Esophagus squamous epithelium (tissue), 5 donors: ENCODE results near the gene TULP4. TPM values are rescaled to one million over a fixed set of nuclear protein-coding genes. Genes with fewer than 3 reads are reported as not detected.

Experiments
- DNase-seq: peaks from one replicate; lab custom pipeline; 2025; lab: John Stamatoyannopoulos, UW
- H3K27ac ChIP-seq, 4 donors: fragments of 200-600 bp; sonication (generic); one replicate each; pipeline ENCODE4 v1.5.1; 2016 to 2019; ENCODE audit warnings: mild to moderate bottlenecking in 1 of 4
- H3K27me3 ChIP-seq, 4 donors: fragments of 200-600 bp; sonication (generic); 1 replicate in 3 of 4; 2 replicates in 1 of 4; pipeline versions ENCODE4 v1.5.1 to v1.6.0; 2017 to 2021; ENCODE audit warnings: antibody characterized with exemption in 1 of 4
- H3K36me3 ChIP-seq, 3 donors: fragments of 200-600 bp; sonication (generic); one replicate each; pipeline ENCODE4 v1.5.1; 2016 to 2019
- H3K4me1 ChIP-seq, 3 donors: fragments of 200-600 bp; sonication (generic); one replicate each; pipeline ENCODE4 v1.5.1; 2017 to 2019
- H3K4me3 ChIP-seq, 4 donors: fragments of 200-600 bp; sonication (generic); 1 replicate in 3 of 4; 2 replicates in 1 of 4; pipeline ENCODE4 v1.5.1; 2016 to 2019; ENCODE audit warnings: mild to moderate bottlenecking in 2 of 4, moderate library complexity in 1 of 4
- H3K9me3 ChIP-seq, 3 donors: fragments of 200-600 bp; sonication (generic); one replicate each; pipeline ENCODE4 v1.5.1; 2016 to 2019
- POLR2A ChIP-seq, 4 donors: fragments of 450-650 bp; IDR thresholded peaks; one replicate each; pipeline ENCODE4 v1.6.1; 2017; ENCODE audit warnings: antibody characterized with exemption in 4 of 4, mild to moderate bottlenecking in 4 of 4, moderate library complexity in 3 of 4
- WGBS, 2 donors: methylation state at CpG; one replicate each; pipeline ENCODE4 v1.1.5; 2018; 5-methylcytosine and 5-hydroxymethylcytosine counted together
- intact Hi-C: fragments of 100-400 bp; cut with DNase I; formaldehyde crosslinking; loops from one replicate; pipeline ENCODE4 v1.15.0; 2022
- total RNA-seq, 4 donors: library from RNA; depleted of rRNA; stranded (reverse); fragments of >200 nt; gene quantifications; one replicate each; pipeline ENCODE4 v1.1.0, GENCODE V29; 2016
- TF ChIP-seq, protein P1 (sequence below), 6 experiments: fragments of 450-650 bp in 4 of 6; fragments of 200-600 bp in 2 of 6; sonication (generic) in 2 of 6; IDR thresholded peaks; one replicate each; pipeline ENCODE4 v1.5.1; 2016 to 2019; ENCODE audit warnings: antibody characterized with exemption in 6 of 6, mild to moderate bottlenecking in 4 of 6, moderate library complexity in 4 of 6
- donor health status: DM: yes; HTN: yes; CAD: no.

TULP4 gene
- total RNA-seq, 4 donors from 2014 or later, result 50.9 to 104 (median 59.2) TPM

DNA sequence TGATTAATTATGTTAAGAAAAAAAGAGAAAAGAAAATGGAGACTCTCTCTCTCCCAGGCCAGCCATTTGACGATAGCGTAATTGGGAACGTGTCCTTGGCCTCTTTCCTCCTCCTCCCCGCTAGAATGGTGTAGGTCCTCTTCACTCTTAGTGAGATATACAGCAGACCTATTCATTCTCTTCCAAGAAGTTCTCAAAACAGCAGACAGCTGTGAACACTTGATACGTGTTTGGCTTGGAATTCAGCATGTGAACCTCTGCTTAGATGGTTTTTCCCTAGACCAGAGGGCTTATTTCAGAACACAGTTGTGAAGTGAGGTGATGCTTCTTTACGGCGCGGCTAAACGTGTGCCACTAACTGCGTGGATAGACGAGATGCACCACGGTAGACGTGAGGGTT is 32.6 kb upstream of the TULP4 start:
- TF ChIP-seq POLR2A (IDR thresholded peaks at IDR 0.05), result no peak
- Histone ChIP-seq H3K4me1 (peaks cover 0 to 15% (median 10%) of the 10 kb centered on the region in 3 donors), H3K27me3 (no peaks in the 10 kb centered on the region), H3K36me3 (peaks cover 0 to 6% (median 0%) of the 10 kb centered on the region in 3 donors), H3K27ac (no peak overlapping the region), H3K4me3 (no peak overlapping the region), H3K9me3 (no peaks in the 10 kb centered on the region)
- intact Hi-C loops, result no loop called here
- DNase-seq, result no peak
- 89 to 90% methylated on average over 13 of the region's 13 CpGs for WGBS, 2 donors

DNA sequence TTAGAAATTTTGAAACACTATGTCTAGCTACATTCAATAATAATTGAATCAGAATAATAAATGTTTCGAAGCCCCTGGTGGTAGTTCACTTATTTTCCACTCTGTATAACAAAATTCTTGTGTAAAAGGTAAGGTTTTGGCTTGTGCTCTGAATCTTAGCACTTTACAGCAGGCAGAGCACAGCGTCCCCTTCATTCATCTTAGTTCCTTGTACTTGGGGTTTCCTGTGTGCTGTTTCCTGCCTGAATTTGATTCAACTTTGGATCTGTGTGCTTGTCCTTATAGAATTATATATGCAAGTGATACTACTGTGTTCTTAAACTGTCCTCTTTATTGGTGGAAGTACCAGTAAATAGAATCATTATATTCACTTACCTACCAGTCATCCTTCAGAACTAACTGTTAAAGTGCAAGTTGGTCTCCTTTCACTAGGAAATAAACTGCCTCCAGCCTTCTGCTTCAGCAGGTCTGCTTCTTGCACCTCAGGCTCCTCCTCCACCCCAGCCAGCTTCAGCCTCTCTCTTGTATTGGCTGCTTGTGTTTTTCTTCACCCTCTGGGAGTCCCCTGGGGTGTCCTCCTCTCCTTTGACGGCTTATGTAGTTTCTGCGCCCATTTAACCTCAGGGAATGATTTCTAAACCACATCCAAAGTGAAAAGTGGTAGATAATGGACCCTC is 28.8 kb upstream of the TULP4 start:
- intact Hi-C loops, result no loop called here
- peaks cover 0 to 34% (median 10%) of the 10 kb centered on the region in 3 donors for H3K4me1 ChIP-seq
- no peak for DNase-seq
- TF ChIP-seq POLR2A (IDR thresholded peaks at IDR 0.05), result no peak
- TF ChIP-seq, protein P1, sequence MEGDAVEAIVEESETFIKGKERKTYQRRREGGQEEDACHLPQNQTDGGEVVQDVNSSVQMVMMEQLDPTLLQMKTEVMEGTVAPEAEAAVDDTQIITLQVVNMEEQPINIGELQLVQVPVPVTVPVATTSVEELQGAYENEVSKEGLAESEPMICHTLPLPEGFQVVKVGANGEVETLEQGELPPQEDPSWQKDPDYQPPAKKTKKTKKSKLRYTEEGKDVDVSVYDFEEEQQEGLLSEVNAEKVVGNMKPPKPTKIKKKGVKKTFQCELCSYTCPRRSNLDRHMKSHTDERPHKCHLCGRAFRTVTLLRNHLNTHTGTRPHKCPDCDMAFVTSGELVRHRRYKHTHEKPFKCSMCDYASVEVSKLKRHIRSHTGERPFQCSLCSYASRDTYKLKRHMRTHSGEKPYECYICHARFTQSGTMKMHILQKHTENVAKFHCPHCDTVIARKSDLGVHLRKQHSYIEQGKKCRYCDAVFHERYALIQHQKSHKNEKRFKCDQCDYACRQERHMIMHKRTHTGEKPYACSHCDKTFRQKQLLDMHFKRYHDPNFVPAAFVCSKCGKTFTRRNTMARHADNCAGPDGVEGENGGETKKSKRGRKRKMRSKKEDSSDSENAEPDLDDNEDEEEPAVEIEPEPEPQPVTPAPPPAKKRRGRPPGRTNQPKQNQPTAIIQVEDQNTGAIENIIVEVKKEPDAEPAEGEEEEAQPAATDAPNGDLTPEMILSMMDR (IDR thresholded peaks at IDR 0.05), result no peak
- no peaks in the 10 kb centered on the region for H3K36me3 ChIP-seq
- H3K27me3 ChIP-seq, result no peaks in the 10 kb centered on the region
- no peaks in the 10 kb centered on the region for H3K9me3 ChIP-seq
- H3K27ac ChIP-seq, result peak overlapping the region in 3 of 4 donors; percentile 61 to 68 (median 63)
- no peak overlapping the region for H3K4me3 ChIP-seq
- 49 to 53% methylated on average over 4 of the region's 4 CpGs for WGBS, 2 donors

DNA sequence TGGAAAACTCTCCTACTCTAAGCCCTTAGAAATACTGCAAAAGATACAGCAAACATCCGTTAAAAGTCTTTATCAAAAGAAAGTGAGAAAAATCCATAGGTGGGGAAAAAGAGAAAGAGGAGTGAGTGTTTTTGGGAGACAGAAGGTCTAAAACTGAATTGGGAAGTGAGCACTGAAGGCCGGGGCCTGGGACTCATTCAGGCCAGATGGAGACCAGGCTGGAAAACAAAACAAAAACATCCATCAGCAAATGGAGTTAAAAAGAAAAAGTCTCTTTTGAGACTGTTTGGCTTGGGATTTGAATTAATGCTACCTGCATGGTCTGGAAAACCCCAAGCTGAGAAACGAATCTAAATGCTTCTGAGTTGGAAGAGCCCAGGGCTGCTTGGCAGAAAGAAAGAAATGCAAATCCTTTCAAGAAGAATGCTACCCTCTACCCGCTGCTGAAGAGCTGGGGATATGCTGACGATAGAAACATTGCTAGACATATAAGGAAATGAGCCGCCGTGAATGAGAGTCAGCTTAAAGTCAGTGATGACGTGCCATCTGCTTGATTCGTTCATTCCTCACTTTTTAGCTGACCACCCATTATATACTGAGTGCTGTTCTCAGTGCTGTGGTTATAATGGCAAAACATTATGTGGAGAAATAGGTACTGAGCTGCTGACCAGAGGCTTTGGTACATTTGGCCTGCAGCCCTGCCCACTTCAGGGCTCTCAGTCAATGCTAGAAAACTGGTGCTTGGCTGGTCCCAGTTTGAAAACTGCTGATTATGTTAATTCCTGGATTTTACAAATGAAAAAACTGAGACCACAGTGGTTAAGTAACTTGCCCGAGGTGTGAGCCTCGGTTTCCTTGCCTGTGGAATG is 28.0 kb upstream of the TULP4 start:
- H3K27ac ChIP-seq, result peak overlapping the region; percentile 0 to 68 (median 62)
- no peaks in the 10 kb centered on the region for H3K36me3 ChIP-seq
- H3K4me1 ChIP-seq, result peaks cover 0 to 34% (median 10%) of the 10 kb centered on the region in 3 donors
- no peaks in the 10 kb centered on the region for H3K27me3 ChIP-seq
- TF ChIP-seq, protein P1 (IDR thresholded peaks at IDR 0.05), result no peak
- TF ChIP-seq POLR2A (IDR thresholded peaks at IDR 0.05), result no peak
- no peaks in the 10 kb centered on the region for H3K9me3 ChIP-seq
- peak overlapping the region in 1 of 4 donors; percentile 17 for H3K4me3 ChIP-seq
- intact Hi-C loops, result no loop called here
- WGBS, 2 donors, result 54 to 57% methylated on average over 10 to 11 of the region's 11 CpGs
- no peak for DNase-seq

DNA sequence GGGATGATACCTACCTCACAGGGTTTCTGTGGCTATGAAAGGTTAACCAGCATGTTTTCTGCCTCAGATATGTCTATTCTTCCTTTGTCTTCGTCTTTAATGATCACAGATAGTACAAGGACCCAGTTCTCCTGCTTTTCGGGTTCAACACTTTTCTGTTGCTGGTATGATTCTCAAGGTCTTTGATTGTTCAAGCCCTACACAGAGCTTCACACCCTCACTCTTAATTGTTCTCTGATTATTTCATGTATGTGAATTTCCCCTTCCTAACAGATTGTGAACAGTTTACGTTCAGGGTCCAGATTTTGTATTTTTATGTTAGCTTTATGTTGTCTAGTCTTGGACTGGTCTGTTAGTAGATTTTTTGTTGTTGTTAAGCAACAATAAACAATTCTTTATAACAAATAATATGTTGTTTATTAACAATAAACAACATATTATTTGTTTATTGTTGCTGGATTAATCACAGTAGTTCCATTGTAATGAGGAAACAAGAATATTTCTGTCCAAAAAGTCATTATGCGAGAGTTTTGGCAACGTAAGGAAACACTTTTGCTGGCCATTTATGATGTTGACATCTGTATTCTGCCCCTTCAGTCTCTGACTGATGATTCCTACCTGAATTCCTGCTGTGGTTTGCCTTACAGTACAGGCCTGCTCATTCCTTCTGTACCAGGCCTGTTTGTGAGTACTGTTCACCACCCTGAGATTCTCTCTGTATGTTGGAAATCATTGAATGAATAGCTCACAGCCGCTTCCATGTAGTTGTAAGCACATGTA is 27.2 kb upstream of the TULP4 start:
- H3K9me3 ChIP-seq, result no peaks in the 10 kb centered on the region
- intact Hi-C loops, result no loop called here
- TF ChIP-seq POLR2A (IDR thresholded peaks at IDR 0.05), result no peak
- TF ChIP-seq, protein P1 (IDR thresholded peaks at IDR 0.05), result no peak
- peaks cover 0 to 34% (median 10%) of the 10 kb centered on the region in 3 donors for H3K4me1 ChIP-seq
- peak overlapping the region in 3 of 4 donors; percentile 61 to 68 (median 63) for H3K27ac ChIP-seq
- H3K4me3 ChIP-seq, result no peak overlapping the region
- H3K36me3 ChIP-seq, result no peaks in the 10 kb centered on the region
- 86 to 93% methylated on average over 5 to 6 of the region's 6 CpGs for WGBS, 2 donors
- no peak for DNase-seq
- no peaks in the 10 kb centered on the region for H3K27me3 ChIP-seq

DNA sequence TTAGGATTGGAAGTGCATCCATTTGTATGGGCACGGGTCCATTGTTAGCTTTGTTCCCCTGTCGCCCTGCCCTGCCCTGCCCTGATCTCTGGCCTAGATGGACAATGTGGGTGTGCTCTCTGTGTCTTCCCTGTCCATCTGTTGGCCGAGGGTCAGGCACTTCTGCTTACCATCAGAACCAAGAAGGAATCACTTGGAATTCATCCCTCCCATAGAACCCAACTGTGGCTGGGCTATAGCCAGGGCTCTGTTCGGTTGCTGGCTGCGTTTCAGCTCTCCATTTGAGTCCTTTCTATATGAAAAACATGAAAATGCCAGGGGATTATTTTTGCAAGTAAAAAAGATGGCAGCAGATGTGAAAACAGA is 26.6 kb upstream of the TULP4 start:
- TF ChIP-seq, protein P1 (IDR thresholded peaks at IDR 0.05), result no peak
- no peak for TF ChIP-seq POLR2A (IDR thresholded peaks at IDR 0.05)

More for the DNA sequence above, 26.6 kb upstream of the TULP4 start:
- Histone ChIP-seq H3K4me3 (no peak overlapping the region), H3K36me3 (no peaks in the 10 kb centered on the region), H3K9me3 (no peaks in the 10 kb centered on the region), H3K4me1 (peaks cover 0 to 34% (median 10%) of the 10 kb centered on the region in 3 donors), H3K27me3 (no peaks in the 10 kb centered on the region), H3K27ac (peak overlapping the region in 1 of 4 donors; percentile 18)
- DNase-seq, result no peak
- intact Hi-C loops, result no loop called here
- WGBS, 2 donors, result 0 to 67% methylated on average over 1 to 5 of the region's 5 CpGs
